GM12864 (cell line): Measurements from ENCODE around the gene PRMT7.

ENCODE experiments used
- DNase-seq: peaks from one replicate; pipeline ENCODE4 v3.0.0-alpha.2; 2011; ENCODE audit warnings: low read depth
- H3K4me3 ChIP-seq: 2 replicates; pipeline ENCODE4 v1.5.1; 2011; ENCODE audit warnings: mild to moderate bottlenecking, low read depth, low read length, control low read depth
- CTCF ChIP-seq: IDR thresholded peaks from 2 replicates; pipeline ENCODE4 v1.5.1; 2011; ENCODE audit warnings: low read depth, mild to moderate bottlenecking, moderate library complexity, low read length, control low read depth, inconsistent platforms; ENCODE audit errors: missing control alignments

The PRMT7 gene

GRCh38 chr16:68343137-68343536 is 32.3 kb downstream of the PRMT7 start:
- no peak for DNase-seq
- TF ChIP-seq CTCF, result no peak

GRCh38 chr16:68344252-68344651 is 33.4 kb downstream of the PRMT7 start:
- H3K4me3 ChIP-seq, result no peak overlapping the region
- DNase-seq, result no peak
- TF ChIP-seq CTCF, result no peak

More at GRCh38 chr16:68343137-68343536, 32.3 kb downstream of the PRMT7 start:
- H3K4me3 ChIP-seq, result no peak overlapping the region

- DNase-seq, result no peak
- H3K4me3 ChIP-seq, result no peak overlapping the region
- no peak for TF ChIP-seq CTCF
Observed at GRCh38 chr16:68345351-68345810, 34.6 kb downstream of the PRMT7 start.

- no peak for TF ChIP-seq CTCF
- no peak overlapping the region for H3K4me3 ChIP-seq
- no peak for DNase-seq
Observed at GRCh38 chr16:68345958-68346635, 35.3 kb downstream of the PRMT7 start.

GRCh38 chr16:68346892-68347480 is 36.2 kb downstream of the PRMT7 start:
- DNase-seq, result no peak
- no peak overlapping the region for H3K4me3 ChIP-seq
- TF ChIP-seq CTCF, result no peak

GRCh38 chr16:68347605-68348004 is 36.8 kb downstream of the PRMT7 start:
- no peak overlapping the region for H3K4me3 ChIP-seq
- no peak for TF ChIP-seq CTCF
- no peak for DNase-seq
